Measurements from ENCODE around the gene LRIT3.

LRIT3 gene, protein sequence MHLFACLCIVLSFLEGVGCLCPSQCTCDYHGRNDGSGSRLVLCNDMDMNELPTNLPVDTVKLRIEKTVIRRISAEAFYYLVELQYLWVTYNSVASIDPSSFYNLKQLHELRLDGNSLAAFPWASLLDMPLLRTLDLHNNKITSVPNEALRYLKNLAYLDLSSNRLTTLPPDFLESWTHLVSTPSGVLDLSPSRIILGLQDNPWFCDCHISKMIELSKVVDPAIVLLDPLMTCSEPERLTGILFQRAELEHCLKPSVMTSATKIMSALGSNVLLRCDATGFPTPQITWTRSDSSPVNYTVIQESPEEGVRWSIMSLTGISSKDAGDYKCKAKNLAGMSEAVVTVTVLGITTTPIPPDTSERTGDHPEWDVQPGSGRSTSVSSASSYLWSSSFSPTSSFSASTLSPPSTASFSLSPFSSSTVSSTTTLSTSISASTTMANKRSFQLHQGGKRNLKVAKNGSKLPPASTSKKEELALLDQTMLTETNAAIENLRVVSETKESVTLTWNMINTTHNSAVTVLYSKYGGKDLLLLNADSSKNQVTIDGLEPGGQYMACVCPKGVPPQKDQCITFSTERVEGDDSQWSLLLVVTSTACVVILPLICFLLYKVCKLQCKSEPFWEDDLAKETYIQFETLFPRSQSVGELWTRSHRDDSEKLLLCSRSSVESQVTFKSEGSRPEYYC

DNA sequence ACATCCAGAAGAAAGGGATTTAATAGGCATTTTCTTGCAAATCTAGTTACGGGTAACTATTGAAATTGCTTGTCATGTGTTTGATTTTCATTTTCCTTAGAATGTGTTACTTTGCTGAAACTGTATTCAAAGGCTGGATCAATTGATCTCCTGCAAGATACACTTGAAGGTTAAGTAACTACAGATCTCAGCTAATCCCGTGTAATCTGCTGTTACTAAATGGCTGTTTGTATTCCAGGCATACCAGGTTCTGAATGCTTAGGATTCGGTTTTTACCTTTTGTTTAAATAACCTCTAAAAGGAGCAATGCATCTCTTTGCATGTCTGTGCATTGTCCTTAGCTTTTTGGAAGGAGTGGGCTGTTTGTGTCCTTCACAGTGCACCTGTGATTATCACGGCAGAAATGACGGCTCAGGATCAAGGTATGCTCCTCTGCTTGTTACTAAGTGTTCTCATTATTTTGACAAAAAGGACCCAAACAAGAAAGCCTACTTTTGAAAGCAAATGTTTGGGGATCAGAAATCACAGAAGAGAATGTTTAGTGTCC is at the start of gene LRIT3:
Gene LRIT3 (plus strand): TSS at position 212 of the 547 bp plus-strand sequence. CDS start 95 bp downstream, at position 307.
- no peak for DNase-seq (ENCODE audit: low read depth in 1 of 2, low spot score in 1 of 2)
- in situ Hi-C loops (cut with HindIII; ENCODE audit: low pct_unique_long_range_greater_than_20kb, low sequenced_read_pairs): no loop called here
- no peak for TF ChIP-seq JUND (IDR thresholded peaks at IDR 0.05; ENCODE audit: low read depth)

DNA sequence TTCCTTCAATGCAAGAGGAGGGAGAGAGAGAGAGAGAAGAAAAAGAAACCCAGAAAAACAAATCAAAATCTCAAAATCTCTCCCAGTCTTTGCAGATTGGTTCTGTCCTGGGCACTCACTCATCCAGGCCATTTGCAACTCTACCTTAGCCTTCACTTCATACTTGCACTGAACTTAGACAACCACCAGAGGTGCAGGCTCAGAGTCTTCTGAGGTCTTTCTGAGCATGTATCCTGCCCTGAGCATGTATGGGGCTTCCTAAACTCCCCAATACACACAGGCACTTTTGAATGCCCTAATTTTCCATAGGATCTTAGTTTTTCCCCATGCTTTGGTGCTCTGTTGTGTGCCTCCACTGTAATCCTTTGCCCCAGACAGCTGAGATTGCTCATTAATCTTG is 49.0 kb upstream of the LRIT3 start:
- no peak for TF ChIP-seq JUND (IDR thresholded peaks at IDR 0.05; ENCODE audit: low read depth)
- DNase-seq (ENCODE audit: low read depth in 1 of 2, low spot score in 1 of 2): peak in 1 of 2 experiments; percentile 2
- in situ Hi-C loops (cut with HindIII; ENCODE audit: low pct_unique_long_range_greater_than_20kb, low sequenced_read_pairs): no loop called here

DNA sequence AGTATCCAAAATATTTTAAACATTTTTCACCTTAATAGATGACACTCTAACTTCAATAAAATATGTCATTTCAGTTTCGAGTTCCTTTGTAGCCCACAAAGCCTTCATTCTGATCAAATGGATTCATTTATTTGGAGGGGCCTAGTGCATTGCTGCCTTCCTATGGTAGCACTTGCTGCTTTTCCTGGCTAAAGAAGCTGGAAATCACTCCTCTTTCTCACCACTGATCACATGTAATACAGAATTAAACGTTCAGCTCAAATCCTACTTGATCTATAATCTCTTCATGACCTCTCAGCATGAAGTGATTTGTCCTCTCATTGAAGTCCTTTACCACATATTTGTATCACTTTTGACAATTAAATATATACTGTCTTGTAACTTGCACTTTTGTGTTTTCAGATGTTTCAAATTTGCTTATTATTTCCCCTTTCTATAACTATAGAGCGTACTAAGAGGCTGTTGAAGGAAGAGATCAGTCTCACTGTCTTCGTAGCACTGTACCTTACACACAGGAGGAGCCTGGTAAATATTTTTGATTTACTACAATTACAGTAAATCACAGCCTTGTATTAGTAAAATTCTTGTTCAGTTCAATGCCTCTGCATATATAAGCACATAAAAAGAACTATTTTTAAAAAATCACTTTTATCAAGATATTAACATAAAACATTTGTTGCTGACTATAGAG is 46.7 kb upstream of the LRIT3 start:
- TF ChIP-seq JUND (IDR thresholded peaks at IDR 0.05; ENCODE audit: low read depth): no peak
- no peak for DNase-seq (ENCODE audit: low read depth in 1 of 2, low spot score in 1 of 2)
- in situ Hi-C loops (cut with HindIII; ENCODE audit: low pct_unique_long_range_greater_than_20kb, low sequenced_read_pairs): no loop called here

DNA sequence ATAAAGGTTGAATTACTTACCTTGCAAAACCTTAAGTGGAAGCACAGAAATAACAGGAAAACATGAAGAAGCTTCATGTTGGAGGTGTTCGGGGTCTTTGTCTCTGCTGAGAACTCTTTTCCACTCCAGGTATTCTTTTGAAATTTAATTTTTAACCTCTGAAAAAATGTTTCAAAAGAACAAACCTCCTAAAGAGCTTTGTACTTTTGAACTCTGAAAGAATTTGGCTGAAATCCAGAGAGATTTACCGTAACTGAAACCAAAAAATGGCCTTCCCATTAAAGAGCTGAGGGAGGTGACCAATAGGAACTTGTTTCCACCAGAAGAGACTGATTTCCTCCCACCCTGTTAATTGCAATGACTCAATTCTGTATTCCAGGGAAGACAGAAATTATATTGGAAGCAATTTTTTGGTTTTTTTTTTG is 46.0 kb upstream of the LRIT3 start, which contains the start of gene CFI:
Gene CFI (minus strand): TSS at position 105 of the 425 bp plus-strand sequence. CDS start 28 bp downstream, at position 77.
- no peak for DNase-seq (ENCODE audit: low read depth in 1 of 2, low spot score in 1 of 2)
- in situ Hi-C loops (cut with HindIII; ENCODE audit: low pct_unique_long_range_greater_than_20kb, low sequenced_read_pairs): no loop called here
- TF ChIP-seq JUND (IDR thresholded peaks at IDR 0.05; ENCODE audit: low read depth): no peak

DNA sequence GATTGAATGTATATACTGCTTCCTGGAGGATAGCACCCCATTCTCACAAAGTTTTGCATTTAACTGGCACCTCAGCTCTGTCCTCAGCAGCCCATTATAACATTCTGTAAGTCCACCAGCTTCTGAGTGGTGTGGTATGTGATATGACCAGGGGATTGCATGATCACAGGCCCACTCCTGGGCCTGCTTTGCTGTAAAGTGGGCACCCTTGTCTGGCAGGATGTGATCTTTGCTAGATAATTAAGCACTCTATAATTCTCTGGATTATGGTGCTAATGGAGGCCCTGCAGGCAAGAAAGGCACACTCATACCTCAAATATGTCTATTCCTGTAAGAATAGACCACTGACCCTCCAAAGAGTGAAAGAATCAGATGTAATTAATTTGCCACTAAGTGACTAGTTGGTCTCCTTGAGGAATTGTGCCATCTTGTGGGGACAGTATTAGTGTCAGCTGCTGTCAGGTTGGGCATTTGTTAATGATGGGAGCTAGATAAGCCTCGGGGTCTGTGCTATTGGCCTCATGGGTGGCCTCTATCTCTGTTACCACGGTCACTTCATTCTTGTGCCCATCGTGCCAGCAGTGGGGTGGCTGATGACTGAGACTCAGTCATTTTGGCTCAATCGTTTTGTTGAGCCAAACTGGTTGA is 43.9 kb upstream of the LRIT3 start:
- TF ChIP-seq JUND (IDR thresholded peaks at IDR 0.05; ENCODE audit: low read depth): no peak
- peak; percentile 18 to 66 for DNase-seq (ENCODE audit: low read depth in 1 of 2, low spot score in 1 of 2)
- in situ Hi-C loops (cut with HindIII; ENCODE audit: low pct_unique_long_range_greater_than_20kb, low sequenced_read_pairs): no loop called here

DNA sequence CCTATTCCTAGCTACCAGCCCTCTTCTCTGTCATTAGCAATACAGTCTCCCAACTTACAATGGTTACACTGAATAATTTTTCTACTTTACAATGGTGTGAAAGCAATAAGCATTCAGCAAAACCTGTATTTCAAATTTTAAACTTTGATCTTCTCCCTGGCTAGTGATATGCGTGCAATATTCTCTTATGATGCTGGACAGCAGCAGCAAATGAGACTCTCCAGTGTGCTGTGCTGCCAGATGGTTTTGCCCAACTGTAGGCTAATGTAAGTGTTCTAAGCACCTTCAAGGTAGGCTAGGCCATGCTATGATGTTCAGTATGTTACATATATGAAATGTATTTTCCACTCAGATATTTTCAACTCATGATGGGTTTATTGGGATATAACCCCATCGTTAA is 38.3 kb upstream of the LRIT3 start:
- no peak for TF ChIP-seq JUND (IDR thresholded peaks at IDR 0.05; ENCODE audit: low read depth)
- no peak for DNase-seq (ENCODE audit: low read depth in 1 of 2, low spot score in 1 of 2)
- in situ Hi-C loops (cut with HindIII; ENCODE audit: low pct_unique_long_range_greater_than_20kb, low sequenced_read_pairs): no loop called here

DNA sequence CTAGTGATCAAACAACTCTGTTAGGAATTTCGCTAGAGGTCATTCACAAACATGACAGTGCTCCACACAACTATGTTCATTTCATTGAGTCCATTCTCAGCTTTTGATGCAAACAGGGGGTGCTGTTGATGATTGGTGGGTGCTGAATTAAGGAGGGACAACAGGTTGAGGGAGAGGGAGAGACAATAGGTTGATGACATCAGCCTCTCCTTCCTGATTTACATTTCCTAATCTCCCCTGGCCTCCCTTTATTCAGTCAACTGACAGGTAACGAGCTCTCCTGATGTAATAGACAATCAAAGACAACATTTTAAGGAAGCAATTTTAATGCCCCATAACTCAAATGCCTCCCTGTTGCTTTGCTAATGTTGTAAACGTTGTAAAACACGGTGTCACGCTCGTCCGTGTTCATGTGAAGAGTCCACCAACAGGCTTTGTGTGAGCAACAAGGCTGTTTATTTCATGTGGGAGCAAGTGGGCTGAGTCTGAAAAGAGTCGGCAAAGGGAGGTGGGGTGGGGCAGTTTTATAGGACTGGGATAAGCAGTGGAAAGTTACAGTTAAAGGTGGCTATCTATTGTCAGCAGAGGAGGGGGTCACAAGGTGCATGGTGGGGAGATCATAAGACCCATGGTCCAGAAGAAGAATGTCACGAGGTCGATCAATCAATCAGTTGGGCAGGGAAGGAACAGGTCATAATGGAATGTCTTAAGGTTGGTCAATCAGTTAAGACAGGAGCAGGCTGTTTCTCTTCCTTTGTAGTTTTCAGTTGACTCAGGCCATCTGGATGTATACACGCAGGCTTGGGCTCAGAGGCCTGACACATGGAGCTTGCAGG is 37.1 kb upstream of the LRIT3 start:
- in situ Hi-C loops (cut with HindIII; ENCODE audit: low pct_unique_long_range_greater_than_20kb, low sequenced_read_pairs): no loop called here
- no peak for DNase-seq (ENCODE audit: low read depth in 1 of 2, low spot score in 1 of 2)
- no peak for TF ChIP-seq JUND (IDR thresholded peaks at IDR 0.05; ENCODE audit: low read depth)

DNA sequence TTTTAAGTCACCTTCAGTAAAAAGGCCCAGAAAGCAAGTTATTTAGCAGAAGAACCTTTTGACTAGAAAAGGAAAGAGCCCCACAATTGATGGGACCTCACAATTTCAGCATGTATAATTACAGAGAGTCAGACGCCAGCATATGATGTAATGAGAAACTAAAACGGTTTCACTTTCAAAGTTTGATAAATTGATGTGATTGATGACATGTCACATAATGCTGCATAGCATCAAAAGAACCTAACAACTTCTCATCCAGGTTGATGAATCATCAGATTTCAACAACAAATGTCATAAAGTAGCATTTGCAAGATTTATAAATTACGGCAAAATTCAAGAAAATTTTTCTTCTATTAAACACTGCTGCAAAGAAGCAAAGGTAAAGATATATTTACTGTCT is 36.2 kb upstream of the LRIT3 start:
- no peak for TF ChIP-seq JUND (IDR thresholded peaks at IDR 0.05; ENCODE audit: low read depth)
- in situ Hi-C loops (cut with HindIII; ENCODE audit: low pct_unique_long_range_greater_than_20kb, low sequenced_read_pairs): no loop called here
- DNase-seq (ENCODE audit: low read depth in 1 of 2, low spot score in 1 of 2): no peak

DNA sequence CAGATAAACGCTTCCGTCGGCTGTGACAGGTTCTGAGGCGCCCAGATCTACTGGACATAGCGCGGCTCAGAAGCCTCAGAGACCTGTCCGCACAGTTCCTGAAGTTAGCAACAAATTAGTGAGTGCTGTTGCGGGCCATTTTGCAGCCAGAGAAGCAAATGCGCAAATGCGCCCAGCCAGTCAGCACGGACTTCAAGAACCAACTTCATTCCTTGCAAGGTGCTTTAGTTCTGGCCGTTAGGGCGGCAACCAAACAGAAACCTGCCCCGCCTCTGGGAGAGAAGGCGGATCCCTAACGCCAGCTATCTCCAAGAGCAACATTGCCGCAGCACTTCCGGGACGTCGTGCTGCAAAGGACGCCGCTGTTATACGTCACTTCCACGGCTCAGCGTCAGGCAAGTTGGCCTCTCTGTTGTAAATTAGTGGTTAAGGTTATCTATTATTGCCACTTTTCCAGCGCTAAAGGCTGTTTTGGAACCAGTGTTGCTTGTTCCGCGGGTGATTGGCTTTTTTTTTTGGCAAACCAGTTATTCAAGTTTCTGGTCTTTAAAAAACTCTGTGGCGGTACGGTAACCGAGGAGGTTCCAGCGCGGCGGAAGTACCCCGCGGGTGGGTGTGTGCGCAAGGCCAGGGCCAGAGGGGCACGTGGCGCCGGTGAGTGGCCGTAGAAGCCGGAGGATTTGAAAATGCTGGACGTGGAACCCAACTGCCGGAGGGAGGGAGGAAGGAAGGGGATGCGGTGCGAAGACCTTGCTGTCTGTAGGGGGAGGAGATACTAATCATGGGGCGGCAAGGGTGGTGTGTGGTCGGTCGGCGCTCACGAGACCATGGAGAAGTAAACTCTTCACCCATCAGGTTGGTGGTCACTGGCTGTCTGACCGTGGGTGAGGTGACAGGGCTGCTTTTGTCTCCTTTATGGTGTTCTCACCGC is 32.5 kb upstream of the LRIT3 start, which contains the start of gene GAR1:
Gene GAR1 (plus strand): TSS at position 612 of the 931 bp plus-strand sequence. CDS start 403 bp downstream, outside the sequence.
- TF ChIP-seq JUND (IDR thresholded peaks at IDR 0.05; ENCODE audit: low read depth): no peak
- in situ Hi-C loops (cut with HindIII; ENCODE audit: low pct_unique_long_range_greater_than_20kb, low sequenced_read_pairs): no loop called here
- DNase-seq (ENCODE audit: low read depth in 1 of 2, low spot score in 1 of 2): peak; percentile 77 to 94

DNA sequence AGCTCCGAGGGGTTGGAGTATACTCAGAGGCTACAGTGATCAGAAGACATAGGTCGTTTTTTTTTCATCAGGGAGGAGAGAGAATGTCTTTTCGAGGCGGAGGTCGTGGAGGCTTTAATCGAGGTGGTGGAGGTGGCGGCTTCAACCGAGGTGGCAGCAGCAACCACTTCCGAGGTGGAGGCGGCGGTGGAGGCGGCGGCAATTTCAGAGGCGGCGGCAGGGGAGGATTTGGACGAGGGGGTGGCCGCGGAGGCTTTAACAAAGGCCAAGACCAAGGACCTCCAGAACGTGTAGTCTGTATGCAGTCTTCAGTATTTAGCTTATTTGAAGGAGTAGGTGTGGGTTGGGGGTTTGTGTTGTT is 31.8 kb upstream of the LRIT3 start:
- in situ Hi-C loops (cut with HindIII; ENCODE audit: low pct_unique_long_range_greater_than_20kb, low sequenced_read_pairs): no loop called here
- no peak for TF ChIP-seq JUND (IDR thresholded peaks at IDR 0.05; ENCODE audit: low read depth)
- DNase-seq (ENCODE audit: low read depth in 1 of 2, low spot score in 1 of 2): no peak

All from T47D (cell line).